GM15510 (cell line): ENCODE measurements around the gene UGT1A4.

Experiments used
- POLR2A ChIP-seq: IDR thresholded peaks from 3 replicates; pipeline ENCODE4 v1.6.1; 2011; ENCODE audit warnings: borderline replicate concordance; ENCODE audit not compliant: insufficient read length; ENCODE audit errors: extremely low read depth

The UGT1A4 gene

GRCh38 chr2:233712611-233713261 is 5.8 kb upstream of the UGT1A4 start, which contains the start of gene UGT1A5:
Gene UGT1A5 (plus strand): TSS chr2:233712907. CDS start chr2:233712992, 85 bp downstream.
- no peak for TF ChIP-seq POLR2A

- TF ChIP-seq POLR2A = no peak
These were observed 5.3 kb upstream of the UGT1A4 start for GRCh38 chr2:233713262-233713615.

- TF ChIP-seq POLR2A = no peak
These were observed 4.4 kb upstream of the UGT1A4 start for GRCh38 chr2:233714121-233714520.

- TF ChIP-seq POLR2A = no peak
These were observed 10.3 kb downstream of the UGT1A4 start, which contains the start of gene UGT1A3 for GRCh38 chr2:233728723-233729301. Gene UGT1A3 (plus strand): TSS chr2:233729042. CDS start chr2:233729127, 85 bp downstream.

GRCh38 chr2:233740870-233741269 is 22.3 kb downstream of the UGT1A4 start:
- no peak for TF ChIP-seq POLR2A

DNA sequence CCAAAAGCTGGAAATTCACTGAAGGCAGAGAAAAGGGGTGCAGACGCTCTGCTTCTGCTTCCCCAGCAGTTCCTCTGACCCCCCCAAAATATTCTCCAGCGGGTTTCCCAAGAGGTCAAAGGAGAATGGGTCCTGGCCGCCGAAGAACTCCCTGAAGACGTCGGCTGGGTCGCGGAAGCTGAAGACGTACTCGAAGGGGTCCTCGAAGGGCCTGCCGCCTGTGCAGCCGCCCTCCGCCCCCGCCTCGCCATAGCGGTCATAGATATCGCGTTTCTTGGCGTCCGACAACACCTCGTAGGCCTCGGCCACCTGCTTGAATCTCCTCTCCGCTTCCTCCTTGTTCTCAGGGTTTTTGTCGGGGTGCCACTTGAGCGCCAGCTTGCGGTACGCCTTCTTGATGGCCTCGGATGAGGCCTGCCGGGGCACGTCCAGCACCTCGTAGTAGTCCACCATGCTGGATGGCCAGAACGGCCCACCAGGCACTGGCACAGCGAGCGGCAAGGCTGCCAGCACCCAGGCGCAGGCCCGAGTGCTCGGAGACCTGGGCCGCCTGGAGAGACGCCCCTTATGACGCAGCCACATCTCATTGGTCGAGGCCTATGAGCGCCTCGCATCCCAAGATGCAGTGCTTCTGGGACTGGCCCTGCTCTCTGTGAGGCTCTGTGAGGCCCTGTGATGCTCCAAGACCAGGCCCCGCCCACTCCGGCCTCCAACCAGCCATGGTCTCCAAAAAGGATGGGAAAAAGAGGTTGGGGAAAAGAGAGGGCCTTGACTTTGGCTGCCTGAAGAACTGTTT is 25.1 kb downstream of the UGT1A4 start:
- no peak for TF ChIP-seq POLR2A

- TF ChIP-seq POLR2A = no peak
These were observed 26.7 kb downstream of the UGT1A4 start for GRCh38 chr2:233745073-233745755.

- no peak for TF ChIP-seq POLR2A
These were observed 28.1 kb downstream of the UGT1A4 start for GRCh38 chr2:233746475-233747282.

GRCh38 chr2:233747283-233747544 is 28.7 kb downstream of the UGT1A4 start:
- TF ChIP-seq POLR2A = no peak

DNA sequence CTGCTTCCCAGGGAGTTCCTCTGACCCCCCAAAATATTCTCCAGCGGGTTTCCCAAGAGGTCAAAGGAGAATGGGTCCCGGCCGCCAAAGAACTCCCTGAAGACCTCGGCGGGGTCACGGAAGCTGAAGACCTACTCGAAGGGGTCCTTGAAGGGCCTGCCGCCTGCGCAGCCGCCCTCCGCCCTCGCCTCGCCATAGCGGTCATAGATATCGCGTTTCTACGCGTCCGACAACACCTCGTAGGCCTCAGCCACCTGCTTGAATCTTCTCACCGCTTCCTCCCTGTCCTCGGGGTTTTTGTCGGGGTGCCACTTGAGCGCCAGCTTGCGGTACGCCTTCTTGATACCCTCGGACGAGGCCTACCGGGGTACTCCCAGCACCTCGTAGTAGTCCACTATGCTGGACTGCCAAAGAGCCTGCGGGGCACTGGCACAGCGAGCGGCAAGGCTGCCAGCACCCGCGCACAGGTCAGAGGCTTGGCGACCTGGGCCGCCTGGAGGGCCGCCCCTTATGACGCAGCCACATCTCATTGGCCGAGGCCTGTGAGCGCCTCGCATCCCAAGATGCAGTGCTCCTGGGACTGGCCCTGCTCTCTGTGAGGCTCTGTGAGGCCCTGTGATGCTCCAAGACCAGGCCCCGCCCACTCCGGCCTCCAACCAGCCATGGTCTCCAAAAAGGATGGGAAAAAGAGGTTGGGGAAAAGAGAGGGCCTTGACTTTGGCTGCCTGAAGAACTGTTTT is 36.5 kb downstream of the UGT1A4 start:
- TF ChIP-seq POLR2A = no peak

GRCh38 chr2:233756429-233757081 is 38.0 kb downstream of the UGT1A4 start:
- TF ChIP-seq POLR2A = no peak

DNA sequence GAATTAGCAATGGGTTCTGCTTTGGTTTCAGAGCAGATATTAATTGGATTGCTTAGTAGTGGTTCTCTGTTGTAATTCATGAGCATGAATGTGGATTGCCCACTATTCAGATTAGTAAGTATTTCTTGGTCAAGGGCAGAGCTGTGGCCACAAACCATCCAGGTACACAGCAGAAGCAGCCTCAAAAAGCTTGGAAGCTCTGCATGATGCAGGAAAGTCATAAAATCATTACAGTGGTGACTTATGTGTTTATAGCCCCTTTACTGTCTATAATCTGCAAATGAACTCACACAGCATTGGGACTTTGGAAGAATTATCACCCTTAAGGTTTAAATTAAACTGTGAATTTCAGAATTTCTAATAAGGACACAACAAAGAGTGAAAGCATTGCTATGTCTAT is 39.6 kb downstream of the UGT1A4 start:
- TF ChIP-seq POLR2A = no peak

DNA sequence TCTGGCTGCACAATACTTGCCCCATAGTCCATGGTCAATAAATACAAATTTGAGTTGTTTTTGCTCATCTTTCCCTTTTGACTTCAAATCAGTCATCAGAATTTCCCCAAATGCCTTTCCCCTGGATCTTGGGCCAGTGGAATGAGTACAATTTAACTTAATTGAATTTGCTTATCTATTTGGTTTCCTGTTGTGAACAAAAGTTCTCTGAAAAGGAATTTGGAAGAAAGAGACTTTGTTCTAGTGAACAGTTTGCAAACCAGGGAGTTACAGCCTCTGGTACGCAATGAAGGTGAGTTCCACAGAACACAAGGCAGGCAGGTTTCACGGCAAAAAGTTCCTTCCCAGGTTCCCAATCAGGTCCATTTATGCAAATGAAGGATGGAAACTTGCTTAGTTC is 40.3 kb downstream of the UGT1A4 start:
- no peak for TF ChIP-seq POLR2A

- no peak for TF ChIP-seq POLR2A
These were observed 41.5 kb downstream of the UGT1A4 start, which contains the start of gene UGT1A1 for GRCh38 chr2:233760043-233760442. Gene UGT1A1 (plus strand): TSS chr2:233760270. CDS start chr2:233760288, 18 bp downstream.
